Cardiac muscle cell (in vitro differentiated cells and primary cell): Measurements from ENCODE around the gene MEIS3. TPM values are rescaled to one million over a fixed set of nuclear protein-coding genes. Genes with fewer than 3 reads are reported as not detected.

Experiments
- DNase-seq, 2 donors: peaks; one replicate each; pipeline versions ENCODE4 v3.0.0 to v3.0.0-alpha.2; 2010 to 2017; ENCODE audit warnings: low read depth in 1 of 2, low spot score in 1 of 2
- H3K27ac ChIP-seq: fragments of 200-600 bp; sonication (generic); 2 replicates; pipeline ENCODE4 v1.5.1; 2016
- H3K27me3 ChIP-seq: fragments of 200-600 bp; sonication (generic); 2 replicates; pipeline ENCODE4 v1.6.0; 2016; ENCODE audit warnings: control low read depth
- H3K36me3 ChIP-seq: fragments of 200-600 bp; sonication (generic); 2 replicates; pipeline ENCODE4 v1.5.1; 2016; ENCODE audit warnings: control low read depth
- H3K4me1 ChIP-seq: fragments of 200-600 bp; sonication (generic); 2 replicates; pipeline ENCODE4 v1.8.1; 2017; ENCODE audit warnings: low read depth, mild to moderate bottlenecking, mixed run types
- H3K4me3 ChIP-seq: fragments of 200-600 bp; sonication (generic); 2 replicates; pipeline ENCODE4 v1.5.1; 2016; ENCODE audit warnings: mild to moderate bottlenecking
- H3K9me3 ChIP-seq: fragments of 200-600 bp; sonication (generic); 2 replicates; pipeline ENCODE4 v1.5.1; 2017; ENCODE audit warnings: low read depth, mild to moderate bottlenecking, control low read depth
- CTCF ChIP-seq: IDR thresholded peaks from 2 replicates; pipeline ENCODE4 v1.5.1; 2012; ENCODE audit warnings: low read depth, mild to moderate bottlenecking, low read length
- polyA plus RNA-seq: library from polyadenylated mRNA; unstranded; fragments of >200 nt; fragmentation: Nextera tagmentation; extraction: Ambion mirVana; gene quantifications from 2 replicates; pipeline ENCODE4 v1.2.1, GENCODE V29; 2016
- total RNA-seq: library from RNA; depleted of rRNA; stranded (reverse); fragments of >200 nt; gene quantifications from 2 replicates; pipeline ENCODE4 v1.2.3, GENCODE V29; 2016

Gene MEIS3
- total and polyA plus RNA-seq, 2 experiments from 2014 or later = 83.7 to 114 TPM

GRCh38 chr19:47418692-47419029 is 666 bp downstream of the MEIS3 start:
- H3K27ac ChIP-seq = no peak overlapping the region
- no peak for DNase-seq

GRCh38 chr19:47417746-47418691 is 1.3 kb downstream of the MEIS3 start:
- H3K4me1 ChIP-seq = peaks cover 25% of the 10 kb centered on the region
- peaks cover 21% of the 10 kb centered on the region for H3K27me3 ChIP-seq
- H3K36me3 ChIP-seq = peaks cover 6% of the 10 kb centered on the region
- no peak for TF ChIP-seq CTCF
- no peak for DNase-seq
- peak overlapping the region; percentile 67 for H3K4me3 ChIP-seq
- no peaks in the 10 kb centered on the region for H3K9me3 ChIP-seq
- H3K27ac ChIP-seq = no peak overlapping the region

More at GRCh38 chr19:47418692-47419029, 666 bp downstream of the MEIS3 start:
- peaks cover 6% of the 10 kb centered on the region for H3K36me3 ChIP-seq
- TF ChIP-seq CTCF = no peak
- H3K9me3 ChIP-seq = no peaks in the 10 kb centered on the region
- peak overlapping the region; percentile 67 for H3K4me3 ChIP-seq
- H3K27me3 ChIP-seq = peaks cover 23% of the 10 kb centered on the region
- H3K4me1 ChIP-seq = peaks cover 25% of the 10 kb centered on the region

GRCh38 chr19:47417107-47417745 is 2.1 kb downstream of the MEIS3 start:
- Histone ChIP-seq H3K4me1 (peaks cover 25% of the 10 kb centered on the region), H3K36me3 (peaks cover 6% of the 10 kb centered on the region), H3K4me3 (no peak overlapping the region), H3K27me3 (peaks cover 15% of the 10 kb centered on the region), H3K9me3 (no peaks in the 10 kb centered on the region), H3K27ac (no peak overlapping the region)
- no peak for TF ChIP-seq CTCF
- no peak for DNase-seq

GRCh38 chr19:47416643-47416985 is 2.7 kb downstream of the MEIS3 start:
- no peak overlapping the region for H3K27ac ChIP-seq
- no peak overlapping the region for H3K4me3 ChIP-seq
- no peak for DNase-seq
- H3K4me1 ChIP-seq = peaks cover 23% of the 10 kb centered on the region
- H3K9me3 ChIP-seq = no peaks in the 10 kb centered on the region
- peaks cover 8% of the 10 kb centered on the region for H3K27me3 ChIP-seq
- no peak for TF ChIP-seq CTCF
- H3K36me3 ChIP-seq = peaks cover 6% of the 10 kb centered on the region

GRCh38 chr19:47415953-47416642 is 3.2 kb downstream of the MEIS3 start:
- no peak for DNase-seq
- H3K27ac ChIP-seq = no peak overlapping the region
- H3K9me3 ChIP-seq = no peaks in the 10 kb centered on the region
- H3K36me3 ChIP-seq = peaks cover 6% of the 10 kb centered on the region
- peaks cover 8% of the 10 kb centered on the region for H3K27me3 ChIP-seq
- peaks cover 18% of the 10 kb centered on the region for H3K4me1 ChIP-seq
- TF ChIP-seq CTCF = no peak
- no peak overlapping the region for H3K4me3 ChIP-seq
